Kidney epithelial cell (primary cell): ENCODE data around the gene GLIPR1L2. TPM values are rescaled to one million over a fixed set of nuclear protein-coding genes. Genes with fewer than 3 reads are reported as not detected.

Source experiments
- DNase-seq: peaks from one replicate; pipeline ENCODE4 v3.0.0-alpha.2; 2010; ENCODE audit warnings: low read depth
- H3K27me3 ChIP-seq: 2 replicates; pipeline ENCODE4 v1.6.0; 2011; ENCODE audit warnings: low read length; ENCODE audit not compliant: control insufficient read depth, insufficient read depth
- H3K36me3 ChIP-seq: 2 replicates; pipeline ENCODE4 v1.5.1; 2011; ENCODE audit warnings: low read length; ENCODE audit not compliant: control insufficient read depth, insufficient read depth
- H3K4me3 ChIP-seq: 2 replicates; pipeline ENCODE4 v1.5.1; 2011; ENCODE audit warnings: low read depth, mild to moderate bottlenecking, control low read depth, low read length
- total RNA-seq: library from RNA; depleted of rRNA; stranded (reverse); fragments of >200 nt; gene quantifications from 2 replicates; pipeline ENCODE4 v1.2.3, GENCODE V29; 2015
- TF ChIP-seq, protein P1 (sequence below): IDR thresholded peaks from 2 replicates; pipeline ENCODE4 v1.5.1; 2011; ENCODE audit warnings: mild to moderate bottlenecking, moderate library complexity, low read length, control low read depth, inconsistent platforms; ENCODE audit not compliant: insufficient read depth, poor library complexity, severe bottlenecking

Gene GLIPR1L2
- total RNA-seq, 1 donor from 2014 or later, result 0.29 TPM

DNA sequence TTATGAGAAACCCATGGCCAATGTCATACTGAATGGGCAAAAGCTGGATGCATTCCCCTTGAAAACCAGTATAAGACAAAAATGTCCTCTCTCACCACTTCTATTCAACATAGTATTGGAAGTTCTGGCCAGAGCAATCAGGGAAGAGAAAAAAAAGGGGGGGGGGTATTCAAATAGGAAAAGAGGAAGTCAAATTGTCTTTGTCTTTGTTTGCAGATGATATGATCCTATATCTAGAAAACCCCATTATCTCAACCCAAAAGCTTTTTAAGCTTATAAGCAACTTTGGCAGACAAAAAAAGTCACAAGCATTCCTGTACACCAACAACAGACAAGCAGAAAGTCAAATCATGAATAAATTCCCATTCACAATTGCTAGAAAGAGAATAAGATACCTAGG, 36.9 kb upstream of the GLIPR1L2 start:
- Histone ChIP-seq H3K36me3 (no peaks in the 10 kb centered on the region), H3K27me3 (no peaks in the 10 kb centered on the region), H3K4me3 (no peak overlapping the region)
- DNase-seq, result no peak
- TF ChIP-seq, protein P1, sequence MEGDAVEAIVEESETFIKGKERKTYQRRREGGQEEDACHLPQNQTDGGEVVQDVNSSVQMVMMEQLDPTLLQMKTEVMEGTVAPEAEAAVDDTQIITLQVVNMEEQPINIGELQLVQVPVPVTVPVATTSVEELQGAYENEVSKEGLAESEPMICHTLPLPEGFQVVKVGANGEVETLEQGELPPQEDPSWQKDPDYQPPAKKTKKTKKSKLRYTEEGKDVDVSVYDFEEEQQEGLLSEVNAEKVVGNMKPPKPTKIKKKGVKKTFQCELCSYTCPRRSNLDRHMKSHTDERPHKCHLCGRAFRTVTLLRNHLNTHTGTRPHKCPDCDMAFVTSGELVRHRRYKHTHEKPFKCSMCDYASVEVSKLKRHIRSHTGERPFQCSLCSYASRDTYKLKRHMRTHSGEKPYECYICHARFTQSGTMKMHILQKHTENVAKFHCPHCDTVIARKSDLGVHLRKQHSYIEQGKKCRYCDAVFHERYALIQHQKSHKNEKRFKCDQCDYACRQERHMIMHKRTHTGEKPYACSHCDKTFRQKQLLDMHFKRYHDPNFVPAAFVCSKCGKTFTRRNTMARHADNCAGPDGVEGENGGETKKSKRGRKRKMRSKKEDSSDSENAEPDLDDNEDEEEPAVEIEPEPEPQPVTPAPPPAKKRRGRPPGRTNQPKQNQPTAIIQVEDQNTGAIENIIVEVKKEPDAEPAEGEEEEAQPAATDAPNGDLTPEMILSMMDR, result no peak

DNA sequence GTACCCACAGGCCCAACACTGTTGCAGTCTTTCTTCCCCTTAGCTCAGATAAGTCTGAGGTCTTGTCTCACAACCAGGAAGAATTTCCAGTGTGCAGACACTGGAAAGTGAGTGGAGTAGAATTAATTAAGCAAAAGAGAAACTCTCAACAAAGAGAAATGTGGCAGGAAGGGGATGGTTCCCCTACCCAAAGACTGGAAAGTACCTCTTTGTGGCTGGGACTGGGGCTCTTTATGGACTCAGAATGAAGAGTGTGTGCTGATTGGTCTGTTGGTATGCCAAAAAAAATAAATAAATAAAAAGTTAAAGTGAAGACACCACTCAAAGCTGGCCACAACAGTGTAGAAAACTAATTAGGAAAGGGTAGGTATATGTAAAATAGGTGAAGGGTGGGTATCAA, 30.0 kb upstream of the GLIPR1L2 start:
- no peak for DNase-seq
- Histone ChIP-seq H3K4me3 (no peak overlapping the region), H3K27me3 (no peaks in the 10 kb centered on the region), H3K36me3 (no peaks in the 10 kb centered on the region)
- TF ChIP-seq, protein P1, result no peak

DNA sequence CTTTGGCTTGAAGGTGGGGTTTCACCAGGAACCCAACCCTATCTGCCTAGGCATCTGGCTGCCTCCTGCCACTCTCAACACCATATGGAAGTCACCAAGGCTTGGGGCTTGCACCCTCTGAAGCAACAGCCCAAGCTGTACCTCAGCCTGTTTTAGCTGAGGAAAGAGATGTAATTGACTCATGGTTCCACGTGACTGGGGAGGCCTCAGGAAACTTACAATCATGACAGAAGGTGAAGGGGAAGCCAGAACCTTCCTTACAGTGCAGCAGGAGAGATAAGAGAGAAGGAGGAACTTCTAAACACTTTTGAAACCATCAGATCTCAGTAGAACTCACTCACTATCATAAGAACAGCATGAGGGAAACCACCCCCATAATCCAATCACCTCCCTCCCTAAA, 29.5 kb upstream of the GLIPR1L2 start:
- Histone ChIP-seq H3K4me3 (no peak overlapping the region), H3K27me3 (no peaks in the 10 kb centered on the region), H3K36me3 (no peaks in the 10 kb centered on the region)
- DNase-seq, result no peak
- TF ChIP-seq, protein P1, result no peak

DNA sequence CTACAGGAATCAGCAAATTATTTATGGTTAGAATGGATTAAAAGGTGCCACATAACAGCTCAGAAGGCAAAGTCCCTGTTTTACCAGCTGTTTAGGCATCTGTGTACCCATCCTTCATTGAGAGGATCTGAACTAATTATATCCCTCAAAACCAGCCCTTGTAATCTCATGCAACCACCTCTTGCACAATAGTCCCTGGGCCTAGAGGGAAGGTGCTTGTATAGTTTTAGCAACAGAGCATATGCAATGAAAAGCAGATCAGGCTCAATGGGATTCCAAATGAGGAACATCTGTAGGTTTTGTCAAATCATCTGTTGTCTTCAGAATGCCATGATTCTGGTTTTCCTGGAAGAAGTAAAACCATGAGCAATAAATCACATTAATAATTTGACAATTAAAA, 26.0 kb upstream of the GLIPR1L2 start:
- no peak for DNase-seq
- H3K4me3 ChIP-seq, result no peak overlapping the region
- TF ChIP-seq, protein P1, result no peak
- H3K27me3 ChIP-seq, result no peaks in the 10 kb centered on the region
- no peaks in the 10 kb centered on the region for H3K36me3 ChIP-seq

DNA sequence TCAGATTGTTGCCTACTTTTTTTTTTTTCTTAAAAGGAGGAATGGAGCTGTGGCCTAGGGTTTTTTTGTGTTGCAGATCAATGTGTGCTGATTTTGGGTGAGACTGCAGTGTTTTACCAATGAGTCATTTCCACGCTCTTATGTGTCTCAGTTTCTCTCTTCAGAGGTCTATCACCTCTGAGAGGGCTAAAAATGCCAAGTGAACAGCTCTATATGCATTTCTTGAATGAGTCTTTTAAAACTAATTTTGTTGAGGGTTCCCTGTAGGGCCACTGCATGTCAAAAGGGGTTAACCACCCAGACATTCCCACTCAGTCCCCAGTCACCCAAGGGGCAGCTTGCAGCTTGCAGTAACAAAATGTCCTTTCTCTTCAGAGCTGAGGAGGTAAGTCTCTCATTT, 24.3 kb upstream of the GLIPR1L2 start:
- no peak overlapping the region for H3K4me3 ChIP-seq
- H3K27me3 ChIP-seq, result no peaks in the 10 kb centered on the region
- TF ChIP-seq, protein P1, result no peak
- H3K36me3 ChIP-seq, result no peaks in the 10 kb centered on the region
- no peak for DNase-seq

DNA sequence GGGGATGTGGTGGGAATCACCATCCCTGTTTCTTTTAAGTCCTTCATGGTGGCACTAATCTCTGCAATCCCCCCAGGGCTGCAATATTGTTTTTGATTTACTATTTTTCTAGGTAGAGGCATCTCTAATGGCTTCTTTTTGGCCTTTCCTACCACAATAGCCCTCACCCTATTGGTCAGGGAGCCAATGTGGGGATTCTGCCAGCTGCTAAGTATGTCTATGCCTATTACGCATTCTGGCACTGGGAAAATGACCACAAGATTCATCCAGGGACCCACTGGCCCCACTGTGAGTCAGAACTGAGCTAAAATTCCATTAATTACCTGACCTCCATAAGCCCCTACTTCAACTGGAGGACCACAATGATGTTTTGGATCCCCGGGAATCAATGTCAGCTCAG, 15.9 kb upstream of the GLIPR1L2 start:
- no peak overlapping the region for H3K4me3 ChIP-seq
- DNase-seq, result no peak
- no peaks in the 10 kb centered on the region for H3K27me3 ChIP-seq
- TF ChIP-seq, protein P1, result no peak
- H3K36me3 ChIP-seq, result no peaks in the 10 kb centered on the region
